ENCODE data around the gene MYL5. TPM values are rescaled to one million over a fixed set of nuclear protein-coding genes. Genes with fewer than 3 reads are reported as not detected.

The MYL5 gene
- total RNA-seq, 1 donor from 2014 or later = 17.5 TPM

GRCh38 chr4:676871-677235 lies 2.5 kb downstream of the MYL5 start:
- peaks cover 6% of the 10 kb centered on the region for H4K20me1 ChIP-seq (ENCODE audit: insufficient read depth, low read length)
- Mint-ChIP-seq H3K27me3 (ENCODE audit: low read depth, unreplicated experiment) (no peaks in the 10 kb centered on the region), H3K9me3 (ENCODE audit: unreplicated experiment) (no peaks in the 10 kb centered on the region), H3K4me3 (ENCODE audit: unreplicated experiment) (peak overlapping the region; percentile 40), H3K4me1 (ENCODE audit: low read depth, unreplicated experiment) (peaks cover 12% of the 10 kb centered on the region), H3K36me3 (ENCODE audit: low read depth, unreplicated experiment) (peaks cover 6% of the 10 kb centered on the region), H3K27ac (ENCODE audit: unreplicated experiment) (no peak overlapping the region)
- H3K4me3 ChIP-seq (ENCODE audit: insufficient read depth, low read depth, low read length) = no peak overlapping the region
- H3K4me1 ChIP-seq (ENCODE audit: insufficient read depth, low read length) = peaks cover 20% of the 10 kb centered on the region
- no peak for FAIRE-seq
- no peaks in the 10 kb centered on the region for H3K27me3 ChIP-seq (ENCODE audit: insufficient read depth, low read length)
- no peak overlapping the region for H3K9ac ChIP-seq (ENCODE audit: low read length)
- no peak overlapping the region for H2AFZ ChIP-seq (ENCODE audit: low read depth, low read length)
- peaks cover 5% of the 10 kb centered on the region for H3K36me3 ChIP-seq (ENCODE audit: insufficient read depth, low read length)
- no peaks in the 10 kb centered on the region for H3K9me3 ChIP-seq (ENCODE audit: insufficient read depth, low read depth, low read length)
- no peak overlapping the region for H3K27ac ChIP-seq (ENCODE audit: low read depth, low read length)
- H3K4me2 ChIP-seq (ENCODE audit: low read length) = no peak overlapping the region
- TF ChIP-seq CTCF (IDR thresholded peaks at IDR 0.05; ENCODE audit: insufficient read depth, low read depth, low read length) (no peak), EZH2 (IDR thresholded peaks at IDR 0.05; ENCODE audit: insufficient read depth, low read length) (no peak)
- no peak for DNase-seq (ENCODE audit: low read depth)
- H3K79me2 ChIP-seq (ENCODE audit: insufficient read depth, low read length) = peaks cover 31% of the 10 kb centered on the region

- Histone ChIP-seq H3K27ac (ENCODE audit: low read depth, low read length) (no peak overlapping the region), H3K27me3 (ENCODE audit: insufficient read depth, low read length) (no peaks in the 10 kb centered on the region), H3K9ac (ENCODE audit: low read length) (no peak overlapping the region), H3K4me1 (ENCODE audit: insufficient read depth, low read length) (peaks cover 20% of the 10 kb centered on the region), H2AFZ (ENCODE audit: low read depth, low read length) (no peak overlapping the region), H3K36me3 (ENCODE audit: insufficient read depth, low read length) (no peaks in the 10 kb centered on the region), H4K20me1 (ENCODE audit: insufficient read depth, low read length) (peaks cover 6% of the 10 kb centered on the region), H3K4me3 (ENCODE audit: insufficient read depth, low read depth, low read length) (no peak overlapping the region), H3K4me2 (ENCODE audit: low read length) (no peak overlapping the region), H3K9me3 (ENCODE audit: insufficient read depth, low read depth, low read length) (no peaks in the 10 kb centered on the region), H3K79me2 (ENCODE audit: insufficient read depth, low read length) (peaks cover 24% of the 10 kb centered on the region)
- no peak overlapping the region for H3K27ac Mint-ChIP-seq (ENCODE audit: unreplicated experiment)
- TF ChIP-seq EZH2 (IDR thresholded peaks at IDR 0.05; ENCODE audit: insufficient read depth, low read length) = no peak
- TF ChIP-seq CTCF (IDR thresholded peaks at IDR 0.05; ENCODE audit: insufficient read depth, low read depth, low read length) = no peak
- no peaks in the 10 kb centered on the region for H3K27me3 Mint-ChIP-seq (ENCODE audit: low read depth, unreplicated experiment)
- H3K9me3 Mint-ChIP-seq (ENCODE audit: unreplicated experiment) = no peaks in the 10 kb centered on the region
- FAIRE-seq (no peak), DNase-seq (ENCODE audit: low read depth) (no peak)
- no peak overlapping the region for H3K4me3 Mint-ChIP-seq (ENCODE audit: unreplicated experiment)
- H3K4me1 Mint-ChIP-seq (ENCODE audit: low read depth, unreplicated experiment) = peaks cover 12% of the 10 kb centered on the region
- peaks cover 5% of the 10 kb centered on the region for H3K36me3 Mint-ChIP-seq (ENCODE audit: low read depth, unreplicated experiment)
These were observed 3.3 kb downstream of the MYL5 start for GRCh38 chr4:677431-678293.
